Epithelial cell of esophagus (primary cell): ENCODE data around the gene ASIC4.

Experiments
- DNase-seq: peaks from one replicate; pipeline ENCODE4 v3.0.0; 2010; ENCODE audit warnings: low read depth
- H3K4me3 ChIP-seq: 2 replicates; pipeline ENCODE4 v1.5.1; 2011; ENCODE audit warnings: mild to moderate bottlenecking, low read length, control low read depth
- CTCF ChIP-seq: IDR thresholded peaks from 2 replicates; pipeline ENCODE4 v1.5.1; 2011; ENCODE audit warnings: low read depth, mild to moderate bottlenecking, low read length, control low read depth, inconsistent platforms; ENCODE audit not compliant: insufficient read depth; ENCODE audit errors: missing control alignments

ASIC4 gene

GRCh38 chr2:219574484-219575311 is 60.4 kb downstream of the ASIC4 start:
- H3K4me3 ChIP-seq: no peak overlapping the region
- no peak for TF ChIP-seq CTCF

DNA sequence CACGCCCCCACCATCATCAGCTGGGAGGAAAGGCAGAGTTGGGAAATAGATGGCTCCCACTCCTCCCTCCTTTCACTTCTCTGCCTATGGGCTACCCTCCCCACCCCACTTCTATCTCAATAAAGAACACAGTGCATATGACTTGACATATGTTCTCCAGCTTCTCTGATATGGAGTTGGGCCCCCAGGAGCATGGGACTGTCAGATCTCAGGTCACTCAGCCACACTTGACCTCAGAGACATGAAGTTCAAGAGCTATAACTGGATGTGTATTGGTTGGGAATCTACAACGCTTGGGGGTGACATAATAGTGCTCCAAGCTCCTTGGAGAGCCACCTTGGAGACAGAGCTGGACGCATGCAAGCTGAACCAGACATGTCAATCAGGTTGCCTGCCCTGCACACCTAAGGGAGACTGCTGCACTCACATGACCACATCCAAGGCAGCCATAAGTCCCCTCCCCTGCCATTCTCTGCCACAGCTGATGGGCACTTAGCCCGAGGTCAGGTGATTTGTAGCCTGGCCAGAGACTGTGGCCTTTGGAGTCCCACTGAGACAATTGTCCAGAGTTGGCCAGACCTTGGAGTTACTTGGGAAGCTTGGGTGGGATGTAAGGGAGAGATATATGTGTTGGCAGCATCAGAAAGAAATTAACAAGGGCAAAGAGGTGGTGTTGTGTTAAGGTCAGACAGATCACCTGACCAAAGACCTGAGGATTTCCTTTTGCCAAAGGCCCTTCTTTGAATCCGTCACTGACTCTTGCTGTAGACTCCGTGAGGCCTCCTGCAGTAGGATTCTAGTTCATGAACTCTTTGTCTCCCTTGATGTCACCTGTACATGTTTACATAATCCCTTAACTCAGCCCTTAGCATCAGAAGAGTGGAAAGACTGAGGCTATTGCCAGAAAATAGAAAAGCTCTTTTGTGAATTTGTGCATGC is 61.6 kb downstream of the ASIC4 start:
- no peak for TF ChIP-seq CTCF
- no peak overlapping the region for H3K4me3 ChIP-seq
- DNase-seq: no peak

More at GRCh38 chr2:219574484-219575311, 60.4 kb downstream of the ASIC4 start:
- no peak for DNase-seq

- no peak for TF ChIP-seq CTCF
- peak; percentile 36 for DNase-seq
Measured at GRCh38 chr2:219576505-219577388, 62.5 kb downstream of the ASIC4 start.

DNA sequence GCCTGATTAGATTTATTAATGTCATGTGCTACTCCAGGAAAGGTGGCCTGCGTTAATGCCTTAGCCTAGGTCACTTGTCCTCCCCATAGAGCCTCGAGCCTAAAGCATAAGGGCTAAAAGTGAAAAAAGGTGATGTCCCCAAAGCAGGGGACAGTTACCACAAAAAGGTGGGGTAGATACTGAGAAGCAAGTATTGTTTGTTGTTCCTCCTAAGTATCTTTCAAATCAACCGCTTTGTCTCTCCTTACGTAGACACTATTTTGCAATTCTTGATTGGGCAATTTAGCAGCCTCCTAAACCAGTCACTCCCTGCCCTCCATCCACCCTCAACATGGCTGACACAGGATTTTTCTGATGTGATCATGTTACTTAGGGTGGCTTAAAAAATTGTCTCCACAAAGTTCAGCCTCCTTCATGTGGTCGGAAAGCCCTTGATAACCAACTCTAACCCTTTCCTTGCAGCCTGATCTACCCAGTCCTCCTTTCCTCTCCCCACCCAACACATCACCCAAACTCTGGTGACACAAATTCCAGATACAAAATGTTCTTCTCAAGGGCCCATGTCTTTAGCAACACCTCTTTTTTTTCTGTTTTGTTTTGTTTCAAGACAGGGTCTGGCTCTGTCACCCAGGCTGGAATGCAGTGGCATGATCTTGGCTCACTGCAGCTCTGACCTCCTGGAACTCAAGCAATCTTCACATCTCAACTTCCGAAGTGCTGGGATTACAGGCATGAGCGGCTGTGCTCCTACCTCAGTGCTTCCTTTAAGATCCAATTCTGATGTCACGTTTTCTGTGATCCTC is 64.7 kb downstream of the ASIC4 start:
- TF ChIP-seq CTCF: no peak
- peak; percentile 65 for DNase-seq
- no peak overlapping the region for H3K4me3 ChIP-seq

More at GRCh38 chr2:219576505-219577388, 62.5 kb downstream of the ASIC4 start:
- no peak overlapping the region for H3K4me3 ChIP-seq

- no peak for DNase-seq
- no peak for TF ChIP-seq CTCF
- H3K4me3 ChIP-seq: no peak overlapping the region
Measured at GRCh38 chr2:219581346-219581745, 67.1 kb downstream of the ASIC4 start.
